Loucy (cell line): ENCODE results near the gene FAM187B.

ENCODE experiments used
- CTCF ChIP-seq: fragments of 200-600 bp; sonication (generic); conservative IDR thresholded peaks from 2 replicates; pipeline ENCODE4 v1.5.1; 2014; ENCODE audit warnings: mild to moderate bottlenecking, antibody characterized with exemption, low read length
- EZH2phosphoT487 ChIP-seq: fragments of 200-600 bp; IDR thresholded peaks from 2 replicates; pipeline ENCODE4 v1.6.1; 2018; ENCODE audit warnings: antibody characterized with exemption, mild to moderate bottlenecking, moderate library complexity, borderline replicate concordance

GRCh38 chr19:35257113-35257461, 28.5 kb upstream of the FAM187B start:
- TF ChIP-seq CTCF (no peak), EZH2phosphoT487 (no peak)
